Measurements from ENCODE around the gene TMEM106B. TPM values are rescaled to one million over a fixed set of nuclear protein-coding genes. Genes with fewer than 3 reads are reported as not detected.

TMEM106B gene
- total RNA-seq, 1 experiment from 2014 or later, result 37.1 TPM

GRCh38 chr7:12233175-12233574, 22.1 kb downstream of the TMEM106B start:
- Histone ChIP-seq H3K4me3 (ENCODE audit: low read depth, low read length, poor library complexity, severe bottlenecking) (no peak overlapping the region), H3K27me3 (replicated peaks; ENCODE audit: insufficient read depth, low read depth, low read length, poor library complexity) (no peaks in the 10 kb centered on the region), H3K9me3 (ENCODE audit: low read depth, low read length, poor library complexity, severe bottlenecking) (no peaks in the 10 kb centered on the region), H3K4me1 (ENCODE audit: insufficient read depth, low read length, poor library complexity, severe bottlenecking) (no peaks in the 10 kb centered on the region), H3K36me3 (ENCODE audit: insufficient read depth, low read length, poor library complexity, severe bottlenecking) (peaks cover 19% of the 10 kb centered on the region), H3K27ac (ENCODE audit: low read depth, low read length, poor library complexity, severe bottlenecking) (no peak overlapping the region)
- no peak for DNase-seq (ENCODE audit: low spot score)
- CTCF ChIA-PET, result no interaction called here
- BruUV-seq (replicated peaks), result no TSS peak
- POLR2A ChIA-PET (ENCODE audit: low non-redundant PET), result no interaction called here
- intact Hi-C loops (cut with micrococcal nuclease; ENCODE audit: unreplicated experiment), result no loop called here
- TF ChIP-seq CTCF (conservative IDR thresholded peaks at IDR 0.05; ENCODE audit: low read depth, low read length) (no peak), EZH2 (IDR thresholded peaks at IDR 0.05; ENCODE audit: borderline replicate concordance, low read depth, low read length, poor library complexity, severe bottlenecking) (no peak)

GRCh38 chr7:12234334-12234865, 23.3 kb downstream of the TMEM106B start:
- ChIA-PET POLR2A (ENCODE audit: low non-redundant PET) (no interaction called here), CTCF (no interaction called here)
- Histone ChIP-seq H3K27ac (ENCODE audit: low read depth, low read length, poor library complexity, severe bottlenecking) (no peak overlapping the region), H3K27me3 (replicated peaks; ENCODE audit: insufficient read depth, low read depth, low read length, poor library complexity) (no peaks in the 10 kb centered on the region), H3K9me3 (ENCODE audit: low read depth, low read length, poor library complexity, severe bottlenecking) (no peaks in the 10 kb centered on the region), H3K4me1 (ENCODE audit: insufficient read depth, low read length, poor library complexity, severe bottlenecking) (no peaks in the 10 kb centered on the region), H3K4me3 (ENCODE audit: low read depth, low read length, poor library complexity, severe bottlenecking) (no peak overlapping the region), H3K36me3 (ENCODE audit: insufficient read depth, low read length, poor library complexity, severe bottlenecking) (peaks cover 18% of the 10 kb centered on the region)
- no peak for DNase-seq (ENCODE audit: low spot score)
- BruUV-seq (replicated peaks), result no TSS peak
- intact Hi-C loops (cut with micrococcal nuclease; ENCODE audit: unreplicated experiment), result no loop called here
- no peak for TF ChIP-seq EZH2 (IDR thresholded peaks at IDR 0.05; ENCODE audit: borderline replicate concordance, low read depth, low read length, poor library complexity, severe bottlenecking)
- no peak for TF ChIP-seq CTCF (conservative IDR thresholded peaks at IDR 0.05; ENCODE audit: low read depth, low read length)

GRCh38 chr7:12235970-12236369, 24.9 kb downstream of the TMEM106B start:
- Histone ChIP-seq H3K4me1 (ENCODE audit: insufficient read depth, low read length, poor library complexity, severe bottlenecking) (no peaks in the 10 kb centered on the region), H3K4me3 (ENCODE audit: low read depth, low read length, poor library complexity, severe bottlenecking) (no peak overlapping the region), H3K27me3 (replicated peaks; ENCODE audit: insufficient read depth, low read depth, low read length, poor library complexity) (no peaks in the 10 kb centered on the region), H3K36me3 (ENCODE audit: insufficient read depth, low read length, poor library complexity, severe bottlenecking) (peaks cover 11% of the 10 kb centered on the region), H3K27ac (ENCODE audit: low read depth, low read length, poor library complexity, severe bottlenecking) (no peak overlapping the region), H3K9me3 (ENCODE audit: low read depth, low read length, poor library complexity, severe bottlenecking) (no peaks in the 10 kb centered on the region)
- no TSS peak for BruUV-seq (replicated peaks)
- ChIA-PET POLR2A (ENCODE audit: low non-redundant PET) (no interaction called here), CTCF (no interaction called here)
- DNase-seq (ENCODE audit: low spot score), result no peak
- intact Hi-C loops (cut with micrococcal nuclease; ENCODE audit: unreplicated experiment), result no loop called here
- no peak for TF ChIP-seq CTCF (conservative IDR thresholded peaks at IDR 0.05; ENCODE audit: low read depth, low read length)

Measured in A673 (cell line).